Pons (tissue), 1 donor: ENCODE measurements around the gene CATSPER1.
A peak's percentile ranks its signal among the peaks of the same experiment; 100 is the strongest.
"Not testable (repeated sequence)": the region's sequence is repeated elsewhere in the genome, so short reads cannot be mapped to it uniquely, and the experiment has no call there.

Experiments
- DNase-seq: peaks from one replicate; pipeline ENCODE4 v3.0.0-alpha.2; 2016; ENCODE audit warnings: low spot score

CATSPER1 gene

GRCh38 chr11:66051766-66052663, 25.7 kb upstream of the CATSPER1 start, which contains the start of gene SF3B2:
SF3B2 (plus strand) TSS chr11:66052364; CDS start chr11:66052385, 21 bp downstream.
- peak; percentile 98 for DNase-seq

GRCh38 chr11:66051371-66051765, 25.1 kb upstream of the CATSPER1 start:
- DNase-seq: no peak

- DNase-seq: no peak
Observed at GRCh38 chr11:66050581-66051231, 24.4 kb upstream of the CATSPER1 start.

DNA sequence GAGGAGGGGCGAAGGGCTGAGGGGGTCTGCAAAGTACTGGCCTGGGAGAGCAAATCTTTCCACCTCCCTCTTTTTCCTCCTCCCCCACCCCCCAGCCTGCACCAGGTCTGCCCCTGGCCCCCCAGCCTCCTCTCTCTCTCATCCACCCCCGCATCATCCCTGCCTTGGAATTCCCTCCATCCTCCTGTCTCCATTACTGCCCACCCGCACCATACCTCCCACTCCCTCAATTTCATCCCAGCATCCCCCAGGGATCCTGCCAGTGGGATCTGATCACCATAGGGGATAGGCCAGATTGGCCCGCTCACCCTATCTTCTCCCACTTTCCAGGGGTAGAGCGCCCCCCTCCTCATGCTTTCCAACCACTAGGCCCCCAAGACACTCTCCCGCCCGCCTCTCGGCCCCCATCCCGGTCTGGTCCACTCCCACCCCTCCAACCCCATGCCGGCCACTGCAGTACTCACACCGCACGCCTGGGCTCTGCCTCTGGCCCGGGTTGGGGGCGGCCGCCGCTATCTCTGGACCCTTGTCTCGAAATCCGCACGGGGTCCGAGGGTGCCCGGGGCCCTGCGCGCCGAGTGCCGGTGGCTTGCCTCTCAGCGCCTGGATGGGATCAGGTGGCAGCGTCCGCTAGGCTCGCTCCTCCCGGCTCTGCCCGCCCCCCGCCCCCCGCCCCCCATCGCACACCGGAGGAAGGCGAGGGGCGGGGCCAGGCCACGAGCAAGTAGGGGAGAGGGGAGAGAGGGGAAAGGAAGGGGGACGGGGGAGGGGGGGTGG, 22.5 kb upstream of the CATSPER1 start, which contains the start of gene GAL3ST3:
Gene GAL3ST3, minus strand, starts transcription at position 615 of the 777 bp plus-strand sequence. CDS start 3,746 bp downstream, outside the sequence.
- DNase-seq: no peak

GRCh38 chr11:66047541-66048365, 21.5 kb upstream of the CATSPER1 start:
- no peak for DNase-seq

GRCh38 chr11:66046901-66047300, 20.6 kb upstream of the CATSPER1 start:
- DNase-seq: no peak

GRCh38 chr11:66045177-66045639, 18.9 kb upstream of the CATSPER1 start:
- DNase-seq: peak; percentile 71

DNA sequence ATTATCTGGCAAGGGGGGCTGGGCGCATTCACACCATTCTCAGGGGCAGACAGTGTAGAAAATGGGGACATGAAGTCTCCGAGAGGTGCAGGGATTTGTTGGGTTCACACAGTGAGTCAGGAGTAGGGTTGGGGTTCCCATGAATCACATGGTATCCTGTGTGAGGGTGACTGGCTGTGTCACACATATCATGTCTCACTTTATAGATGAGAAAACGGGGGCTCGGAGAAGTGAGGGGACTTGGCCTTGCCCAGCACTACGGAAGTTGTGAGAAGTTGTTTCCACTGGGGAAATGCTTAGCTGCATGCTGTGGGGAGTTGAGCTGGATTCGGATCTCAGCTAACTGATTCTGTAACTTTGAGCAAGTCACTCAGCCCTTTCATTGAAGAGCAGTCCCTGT, 18.5 kb upstream of the CATSPER1 start:
- DNase-seq: no peak

DNA sequence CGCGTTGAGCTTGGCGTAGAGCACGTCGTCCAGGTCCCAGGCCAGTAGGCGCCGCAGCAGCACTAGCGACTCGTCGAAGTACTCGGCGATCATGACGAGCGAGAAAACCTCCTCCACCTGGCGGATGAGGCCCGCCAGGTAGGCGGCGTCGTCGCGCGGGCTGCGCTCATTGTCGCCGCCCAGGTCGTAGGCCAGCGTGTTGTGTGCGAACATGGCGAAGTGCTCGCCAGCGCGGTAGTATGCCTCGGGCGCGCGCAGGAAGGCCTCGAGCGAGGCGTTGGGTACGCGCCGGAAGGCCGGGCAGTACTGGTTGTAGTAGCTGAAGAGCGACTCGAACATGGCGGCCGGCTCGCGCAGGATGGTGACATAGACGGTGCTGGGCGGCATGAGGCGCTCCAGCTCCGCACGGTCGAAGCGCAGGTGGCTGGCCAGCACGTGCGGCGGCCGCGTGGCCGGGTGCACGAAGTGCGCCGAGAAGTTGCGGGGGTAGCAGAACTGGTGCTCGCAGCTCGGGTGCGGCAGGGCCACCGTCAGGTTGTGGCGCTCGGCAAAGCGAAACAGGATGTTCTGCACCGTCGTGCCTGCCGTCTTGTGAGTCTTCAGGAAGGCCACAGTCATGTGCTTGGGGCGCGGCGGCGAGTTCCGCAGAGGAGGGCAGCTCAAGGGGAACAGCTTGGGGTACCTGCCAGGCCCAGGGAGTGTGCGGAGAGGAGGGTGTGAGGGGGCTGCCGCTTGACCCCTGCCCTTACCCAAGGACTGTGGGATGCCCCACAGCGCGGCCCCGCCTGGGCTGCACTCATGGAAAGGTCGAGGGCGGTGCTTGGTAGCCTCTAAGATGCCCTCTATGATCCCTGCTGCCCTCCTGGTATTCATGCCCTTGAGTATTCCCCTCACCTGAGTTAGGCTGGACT, 17.0 kb upstream of the CATSPER1 start:
- DNase-seq: no peak

DNA sequence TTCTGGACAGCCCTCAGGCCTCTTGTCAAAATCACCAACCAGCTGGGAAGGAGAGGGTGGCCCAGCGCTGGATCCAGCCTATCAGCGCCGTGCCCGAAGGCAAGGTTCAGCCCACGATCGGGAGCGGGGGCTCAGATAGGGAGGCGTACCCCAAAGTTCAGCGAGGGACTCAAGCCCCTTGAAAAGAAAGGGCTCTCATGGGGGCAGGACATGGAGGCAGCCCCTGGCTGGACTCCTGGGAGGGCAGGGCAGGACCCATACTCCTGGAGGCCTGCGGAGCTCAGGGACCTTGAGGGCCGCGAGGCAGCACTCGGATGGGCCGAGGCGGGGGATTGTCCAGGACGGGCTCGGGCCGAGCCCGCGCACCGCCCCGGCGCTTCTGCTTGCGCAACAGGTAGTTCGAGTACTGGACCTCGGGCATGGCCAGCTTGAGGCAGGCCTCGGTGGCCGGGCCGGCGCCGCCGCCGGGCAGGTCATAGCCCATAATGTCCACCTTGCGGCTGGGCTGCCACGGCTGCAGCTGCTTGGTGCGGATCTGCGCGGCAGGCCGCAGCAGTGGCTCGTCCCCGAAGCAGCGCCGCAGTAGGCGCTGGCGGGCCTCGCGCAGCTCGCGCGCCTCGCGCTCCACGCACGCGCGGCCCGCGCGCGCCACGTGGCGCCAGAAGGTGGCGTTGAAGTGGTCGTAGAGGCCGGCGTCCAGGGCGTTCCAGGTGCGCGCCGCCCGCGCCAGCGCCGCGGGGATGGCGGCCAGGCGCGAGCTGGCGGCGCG, 16.1 kb upstream of the CATSPER1 start:
- DNase-seq: no peak

DNA sequence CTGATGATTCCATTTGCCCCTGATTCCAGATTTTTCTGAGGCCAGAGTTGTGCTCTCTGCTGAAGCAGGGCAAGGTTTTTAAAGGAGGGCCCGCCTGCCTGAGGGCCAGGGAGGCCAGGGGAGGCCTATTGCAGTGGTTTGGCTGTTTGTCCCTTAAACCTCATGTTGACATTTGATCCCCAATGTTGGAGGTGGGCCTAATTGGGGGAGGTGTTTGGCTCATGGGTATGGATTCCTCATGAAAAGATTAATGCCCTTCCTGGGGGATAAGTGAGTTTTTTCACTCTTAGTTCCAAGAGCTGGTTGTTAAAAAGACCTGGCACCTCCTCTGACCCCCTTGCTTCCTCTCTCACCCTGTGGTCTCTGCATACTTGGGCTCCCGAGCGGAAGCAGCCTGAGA, 13.5 kb upstream of the CATSPER1 start:
- DNase-seq: no peak

- no peak for DNase-seq
Observed at GRCh38 chr11:66037327-66037726, 11.0 kb upstream of the CATSPER1 start.

DNA sequence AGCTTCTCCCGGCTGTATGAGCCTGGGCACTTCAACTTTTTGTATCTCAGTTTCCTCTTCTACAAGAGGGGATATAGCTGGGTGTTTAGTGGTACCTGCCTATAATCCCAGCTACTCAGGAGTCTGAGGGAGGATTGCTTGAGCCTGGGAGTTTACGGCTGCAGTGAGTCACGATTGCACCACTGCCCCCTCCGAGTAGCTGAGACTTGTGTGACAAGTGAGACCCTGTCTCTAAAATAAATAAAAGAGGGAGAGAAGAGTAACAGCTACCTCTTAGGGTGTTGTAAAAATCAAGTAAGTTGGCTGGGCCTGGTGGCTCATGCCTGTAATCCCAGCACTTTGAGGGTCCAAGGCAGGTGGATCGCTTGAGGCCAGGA, 10.0 kb upstream of the CATSPER1 start:
- DNase-seq: no peak

GRCh38 chr11:66035653-66036333, 9.5 kb upstream of the CATSPER1 start:
- no peak for DNase-seq

- DNase-seq: no peak
Observed at GRCh38 chr11:66032957-66033735, 6.9 kb upstream of the CATSPER1 start.

GRCh38 chr11:66023186-66023440, 3.2 kb downstream of the CATSPER1 start:
- not testable (repeated sequence) for DNase-seq

GRCh38 chr11:66022401-66023185, 3.7 kb downstream of the CATSPER1 start:
- DNase-seq: peak; percentile 12
